Stimulated activated CD8-positive, alpha-beta memory T cell treated with anti-CD3 and anti-CD28 coated beads, Interleukin-12 subunit alpha, Interleukin-12 subunit beta, amount 100 ng/mL, for 4 hours (primary cell): ENCODE results near the gene BDP1.
"Not testable (repeated sequence)": the region's sequence is repeated elsewhere in the genome, so short reads cannot be mapped to it uniquely, and the experiment has no call there.

Experiments used
- DNase-seq: peaks from one replicate; pipeline ENCODE4 v3.0.0-alpha.2; 2020; ENCODE audit warnings: low read depth

BDP1 gene

DNA sequence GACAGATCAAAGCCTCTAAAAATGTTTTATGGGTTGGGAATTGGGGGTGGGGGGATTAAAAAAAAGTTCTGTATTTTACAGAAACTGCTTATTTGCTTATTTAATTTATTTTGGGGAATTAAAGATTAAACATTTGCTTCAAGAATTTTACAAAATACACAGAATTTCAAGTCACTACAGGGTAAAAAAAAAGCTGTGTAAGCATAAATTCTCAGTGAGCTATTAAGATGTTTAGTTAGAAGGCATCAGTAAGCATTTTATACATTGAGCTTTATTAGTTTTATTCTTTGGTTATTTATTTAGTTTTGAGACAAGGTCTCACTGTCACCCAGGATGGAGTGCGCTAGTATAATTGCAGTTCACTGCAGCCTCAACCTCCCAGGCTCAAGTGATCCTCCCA, 5.2 kb downstream of the BDP1 start:
- DNase-seq = no peak

DNA sequence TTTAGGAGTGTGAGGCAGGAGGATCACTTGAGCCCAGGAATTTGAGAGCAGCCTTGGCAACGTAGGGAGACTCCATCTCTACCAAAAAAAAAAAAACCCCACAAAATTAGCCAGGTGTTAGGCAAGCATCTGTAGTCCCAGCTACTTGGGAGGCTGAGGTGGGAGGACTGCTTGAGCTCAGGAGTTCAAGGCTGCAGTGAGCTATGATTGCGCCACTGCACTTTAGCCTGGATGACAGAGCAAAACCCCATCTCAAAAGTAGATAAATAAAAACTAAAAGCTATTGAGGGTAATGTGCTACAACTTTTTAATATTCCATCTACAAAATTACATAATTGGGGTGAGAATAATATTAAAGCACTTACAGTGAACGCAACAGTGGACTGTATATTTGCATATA, 5.9 kb downstream of the BDP1 start:
- DNase-seq = no peak

DNA sequence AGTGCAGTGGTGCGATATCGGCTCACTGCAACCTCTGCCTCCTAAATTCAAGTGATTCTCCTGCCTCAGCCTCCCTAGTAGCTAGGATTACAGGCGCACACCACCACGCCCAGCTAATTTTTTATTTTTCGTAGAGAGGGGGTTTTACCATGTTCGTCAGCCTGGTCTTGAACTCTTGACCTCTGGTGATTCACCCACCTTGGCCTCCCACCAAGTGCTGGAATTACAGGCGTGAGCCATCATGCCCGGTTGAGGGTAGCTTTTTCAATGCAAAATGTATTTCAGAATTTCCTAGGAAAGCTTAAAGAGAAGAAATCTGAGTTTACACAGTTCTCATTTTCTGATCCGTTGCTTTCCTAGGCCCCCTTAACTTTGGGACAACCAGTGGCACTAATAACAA, 15.7 kb downstream of the BDP1 start:
- DNase-seq = no peak

- no peak for DNase-seq
Measured at GRCh38 chr5:71475788-71476384, 20.4 kb downstream of the BDP1 start.

GRCh38 chr5:71481441-71481840, 26.0 kb downstream of the BDP1 start:
- DNase-seq = no peak

GRCh38 chr5:71482132-71482531, 26.7 kb downstream of the BDP1 start:
- no peak for DNase-seq

DNA sequence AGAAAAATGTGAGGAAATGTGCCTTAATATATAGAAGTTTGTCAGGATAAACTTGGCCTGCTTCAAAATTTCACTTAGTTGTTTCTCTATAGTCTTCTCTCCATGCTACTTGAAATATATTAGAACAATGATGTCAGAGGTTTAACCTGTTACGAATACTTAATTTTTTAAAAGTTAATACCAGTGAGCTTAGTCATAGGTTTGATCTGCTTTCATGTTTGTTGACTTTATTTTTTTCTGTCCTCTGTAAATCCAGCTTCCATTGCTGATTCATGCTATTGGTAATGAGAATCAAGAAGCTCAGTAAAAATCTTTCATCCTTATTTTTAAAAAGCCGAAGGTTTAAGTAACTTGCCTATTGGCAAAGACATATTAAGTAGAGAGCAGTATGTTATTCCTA, 27.9 kb downstream of the BDP1 start:
- no peak for DNase-seq

DNA sequence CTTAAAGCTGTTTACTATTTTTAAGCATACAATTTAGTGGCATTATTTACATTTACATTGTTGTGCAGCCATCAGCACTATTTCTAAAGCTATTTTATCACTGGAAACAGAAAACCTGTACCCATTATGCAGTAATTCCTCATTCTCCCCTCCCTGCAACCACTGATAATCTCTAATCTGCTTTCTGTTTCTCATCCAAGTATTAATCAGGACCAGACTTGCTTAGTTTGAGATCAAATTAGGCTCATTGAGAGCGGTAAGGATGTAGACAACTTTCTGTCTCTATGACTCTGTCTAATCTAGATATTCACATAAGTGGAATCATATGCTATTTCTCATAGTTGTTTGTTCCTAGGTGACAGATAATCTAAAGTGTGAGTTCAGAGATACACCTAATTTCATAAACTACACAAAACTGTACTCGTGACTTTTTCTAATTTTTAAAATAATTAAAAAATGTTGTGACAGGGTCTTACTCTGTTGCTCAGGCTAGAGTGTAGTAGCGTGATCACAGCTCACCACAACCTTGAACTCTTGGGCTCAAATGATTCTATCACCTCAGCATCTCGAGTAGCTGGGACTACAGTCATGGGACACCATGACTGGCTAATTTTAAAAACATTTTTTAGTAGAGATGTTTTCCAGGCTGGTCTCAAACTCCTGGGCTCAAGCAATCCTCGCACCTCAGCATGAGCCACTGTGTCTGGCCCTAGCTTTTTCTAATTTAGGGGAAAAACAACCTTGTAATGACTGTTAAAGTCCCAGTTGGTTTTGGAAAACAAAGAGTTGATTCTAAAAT, 37.6 kb downstream of the BDP1 start:
- no peak for DNase-seq

GRCh38 chr5:71494202-71494601, 38.8 kb downstream of the BDP1 start:
- not testable (repeated sequence) for DNase-seq

GRCh38 chr5:71498756-71499155, 43.3 kb downstream of the BDP1 start:
- DNase-seq = not testable (repeated sequence)

- no peak for DNase-seq
Measured at GRCh38 chr5:71503536-71503935, 48.1 kb downstream of the BDP1 start.

DNA sequence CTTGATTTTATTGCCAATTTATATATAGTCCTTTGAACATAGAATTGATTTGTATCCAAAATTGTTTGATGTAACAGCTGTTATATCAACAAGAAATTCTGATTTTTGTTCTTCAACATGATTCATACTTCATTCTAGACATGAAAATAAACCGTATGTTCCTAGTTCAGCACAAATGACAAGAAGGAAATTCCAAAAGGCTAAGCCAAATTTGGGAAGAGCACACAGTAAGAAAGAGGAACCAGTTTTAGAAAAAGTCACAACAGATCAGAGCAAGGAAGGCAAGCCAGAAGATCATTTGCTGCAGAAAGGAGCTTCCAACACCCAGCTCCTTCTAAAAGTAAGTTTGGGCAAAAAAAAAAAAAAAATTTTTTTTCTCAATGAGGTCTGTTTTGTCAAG, 66.7 kb downstream of the BDP1 start:
- DNase-seq = no peak

- not testable (repeated sequence) for DNase-seq
Measured at GRCh38 chr5:71525611-71526010, 70.2 kb downstream of the BDP1 start.

DNA sequence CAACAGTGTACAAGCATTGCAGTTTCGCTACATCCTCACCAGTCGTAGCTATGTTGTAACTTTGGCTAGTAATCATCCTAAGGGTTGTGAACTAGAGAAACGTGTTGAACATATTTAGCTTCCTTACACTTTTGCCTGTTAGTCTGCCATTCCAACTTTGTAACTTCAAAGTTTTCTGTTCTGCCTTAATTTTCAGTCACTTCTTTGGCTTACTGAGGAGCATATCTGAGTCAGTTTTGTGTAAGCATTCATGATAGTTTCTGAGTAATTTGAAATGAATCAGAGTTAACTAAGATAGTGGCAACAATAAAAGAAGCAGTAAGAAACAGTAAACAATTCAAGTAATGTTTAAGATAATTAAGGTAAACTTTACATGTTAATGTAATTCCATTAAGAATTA, 72.8 kb downstream of the BDP1 start:
- DNase-seq = no peak

DNA sequence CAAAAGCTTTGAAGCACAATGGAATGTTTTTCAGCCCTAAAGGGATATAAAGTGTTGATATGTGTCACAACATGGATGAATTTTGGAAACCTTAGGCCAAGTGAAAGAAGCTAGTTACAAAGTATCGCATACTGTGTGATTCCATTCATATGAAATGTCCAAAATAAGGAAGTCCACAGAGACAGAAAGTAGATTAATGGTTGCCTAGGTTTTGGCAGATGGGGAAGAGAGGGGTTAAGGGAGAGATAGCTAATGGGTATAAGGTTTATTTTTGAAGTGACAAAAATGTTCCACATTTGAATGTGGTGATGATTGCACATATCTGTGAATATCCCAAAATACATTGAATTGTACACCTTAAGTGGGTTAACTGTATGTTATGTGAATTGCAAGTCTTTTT, 74.2 kb downstream of the BDP1 start:
- no peak for DNase-seq

GRCh38 chr5:71533142-71533541, 77.7 kb downstream of the BDP1 start:
- DNase-seq = no peak

- no peak for DNase-seq
Measured at GRCh38 chr5:71533615-71534014, 78.2 kb downstream of the BDP1 start.

DNA sequence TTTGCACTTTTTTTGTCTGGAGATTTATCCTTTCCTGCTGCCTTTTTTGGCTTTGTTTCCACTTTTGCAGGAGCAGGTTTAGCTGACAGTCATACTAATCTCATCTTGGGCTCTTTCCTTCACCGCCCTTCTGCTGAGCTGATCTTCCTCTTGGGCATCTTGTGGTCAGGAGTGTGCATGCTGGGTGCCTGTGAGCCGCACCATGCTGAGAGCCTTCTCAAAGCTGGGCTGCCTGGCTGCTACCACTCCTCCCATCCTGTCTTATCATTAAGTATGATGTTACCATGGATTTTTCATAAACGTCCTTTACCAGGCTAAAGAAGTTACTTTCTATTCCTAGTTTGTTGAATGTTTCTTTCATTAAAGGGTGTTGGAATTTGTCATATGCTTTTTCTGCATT, 82.2 kb downstream of the BDP1 start:
- no peak for DNase-seq

DNA sequence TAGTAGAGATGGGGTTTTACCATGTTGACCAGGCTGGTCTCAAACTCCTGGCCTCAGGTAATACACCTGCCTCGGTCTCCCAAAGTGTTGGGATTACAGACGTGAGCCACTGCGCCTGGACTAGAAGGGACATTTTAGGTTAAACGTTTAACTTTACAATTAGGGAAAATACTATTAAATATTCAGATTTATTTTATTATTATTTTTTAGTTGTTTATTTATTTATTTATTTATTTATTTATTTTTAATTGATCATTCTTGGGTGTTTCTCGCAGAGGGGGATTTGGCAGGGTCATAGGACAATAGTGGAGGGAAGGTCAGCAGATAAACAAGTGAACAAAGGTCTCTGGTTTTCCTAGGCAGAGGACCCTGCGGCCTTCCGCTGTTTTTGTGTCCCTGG, 95.4 kb downstream of the BDP1 start:
- not testable (repeated sequence) for DNase-seq

GRCh38 chr5:71551582-71551981, 96.1 kb downstream of the BDP1 start:
- not testable (repeated sequence) for DNase-seq

DNA sequence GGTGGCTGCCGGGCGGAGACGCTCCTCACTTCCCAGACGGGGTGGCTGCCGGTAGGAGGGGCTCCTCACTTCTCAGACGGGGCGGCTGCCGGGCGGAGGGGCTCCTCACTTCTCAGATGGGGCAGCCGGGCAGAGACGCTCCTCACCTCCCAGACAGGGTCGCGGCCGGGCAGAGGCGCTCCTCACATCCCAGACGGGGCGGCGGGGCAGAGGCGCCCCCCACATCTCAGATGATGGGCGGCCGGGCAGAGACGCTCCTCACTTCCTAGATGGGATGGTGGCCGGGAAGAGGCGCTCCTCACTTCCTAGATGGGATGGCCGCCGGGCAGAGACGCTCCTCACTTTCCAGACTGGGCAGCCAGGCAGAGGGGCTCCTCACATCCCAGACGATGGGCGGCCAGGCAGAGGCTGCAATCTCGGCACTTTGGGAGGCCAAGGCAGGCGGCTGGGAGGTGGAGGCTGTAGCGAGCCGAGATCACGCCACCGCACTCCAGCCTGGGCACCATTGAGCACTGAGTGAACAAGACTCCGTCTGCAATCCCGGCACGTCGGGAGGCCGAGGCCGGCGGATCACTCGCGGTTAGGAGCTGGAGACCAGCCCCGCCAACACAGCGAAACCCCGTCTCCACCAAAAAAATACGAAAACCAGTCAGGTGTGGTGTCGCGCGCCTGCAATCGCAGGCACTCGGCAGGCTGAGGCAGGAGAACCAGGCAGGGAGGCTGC, 96.7 kb downstream of the BDP1 start:
- DNase-seq = not testable (repeated sequence)

DNA sequence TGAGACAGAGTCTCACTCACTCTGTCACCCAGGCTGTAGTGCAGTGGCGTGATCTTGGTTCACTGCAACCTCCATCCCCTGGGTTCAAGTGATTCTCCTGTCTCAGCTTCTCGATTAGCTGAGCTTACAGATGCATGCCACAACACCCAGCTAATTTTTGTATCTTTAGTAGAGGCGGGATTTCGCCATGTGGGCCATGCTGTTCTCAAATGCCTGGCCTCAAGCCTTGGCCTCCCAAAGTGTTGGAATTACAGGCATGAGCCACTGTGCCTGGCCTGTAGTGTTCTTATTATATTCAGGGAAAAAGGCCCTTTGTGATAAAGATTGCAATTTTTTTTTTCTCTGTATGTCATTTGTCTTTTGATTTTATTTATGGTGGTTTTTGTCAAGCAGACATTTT, 107.7 kb downstream of the BDP1 start:
- no peak for DNase-seq

GRCh38 chr5:71564895-71565294, 109.4 kb downstream of the BDP1 start:
- DNase-seq = no peak
